Measurements from ENCODE around the gene UACA. TPM values are rescaled to one million over a fixed set of nuclear protein-coding genes. Genes with fewer than 3 reads are reported as not detected.

Gene UACA
- total RNA-seq, 1 donor from 2014 or later = 125 TPM

DNA sequence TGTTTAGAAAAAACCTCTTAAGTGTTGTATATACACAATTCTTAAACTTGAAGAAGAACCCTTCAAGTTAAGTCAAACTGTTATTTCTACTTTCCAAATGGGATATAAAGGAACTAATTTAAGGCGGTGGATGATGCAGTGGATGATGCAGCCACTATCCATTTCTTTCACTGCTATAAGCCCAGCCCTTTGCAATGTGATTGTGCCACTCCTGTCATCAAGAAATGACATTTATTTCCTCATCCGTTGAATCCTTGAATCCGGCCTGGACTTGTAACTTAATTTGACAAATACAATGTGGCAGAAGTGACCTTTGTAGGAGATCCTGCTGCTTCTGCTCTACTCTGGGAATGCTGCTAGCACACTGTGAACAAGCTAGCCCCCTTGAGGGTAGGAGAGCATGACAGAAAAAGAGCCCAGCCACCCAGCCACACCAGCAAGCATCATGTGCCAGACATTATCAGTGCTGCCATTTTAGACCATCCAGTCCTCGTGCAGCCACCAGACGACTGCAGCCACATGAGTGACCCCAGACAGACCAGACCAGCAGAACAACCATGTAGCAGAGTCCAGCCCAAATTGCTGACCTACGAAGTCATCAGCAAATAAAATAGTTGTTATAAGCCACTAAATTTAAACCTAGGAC lies 47.4 kb downstream of the UACA start:
- peak in 1 of 2 donors; percentile 17 for DNase-seq (ENCODE audit: low read depth in 2 of 2)

DNA sequence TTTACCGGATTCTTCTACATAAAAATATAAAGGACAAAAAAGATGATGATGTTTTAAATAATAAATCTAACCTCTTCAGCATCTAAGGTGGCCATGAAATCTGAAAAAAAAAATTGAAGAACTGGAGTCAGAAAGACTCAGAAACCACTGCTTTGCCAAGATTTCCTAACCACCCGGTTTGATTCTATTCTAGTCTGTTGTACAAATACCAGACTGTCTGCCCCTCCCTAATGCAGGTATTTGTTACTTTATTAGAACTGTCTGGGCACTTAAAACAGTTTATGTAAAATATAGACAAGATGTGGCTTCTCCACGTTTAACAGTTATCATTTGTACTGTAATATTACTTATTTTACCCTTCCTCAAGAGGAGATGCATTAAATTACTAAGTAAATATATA lies 48.8 kb downstream of the UACA start:
- DNase-seq (ENCODE audit: low read depth in 2 of 2) = peak in 1 of 2 donors; percentile 28

DNA sequence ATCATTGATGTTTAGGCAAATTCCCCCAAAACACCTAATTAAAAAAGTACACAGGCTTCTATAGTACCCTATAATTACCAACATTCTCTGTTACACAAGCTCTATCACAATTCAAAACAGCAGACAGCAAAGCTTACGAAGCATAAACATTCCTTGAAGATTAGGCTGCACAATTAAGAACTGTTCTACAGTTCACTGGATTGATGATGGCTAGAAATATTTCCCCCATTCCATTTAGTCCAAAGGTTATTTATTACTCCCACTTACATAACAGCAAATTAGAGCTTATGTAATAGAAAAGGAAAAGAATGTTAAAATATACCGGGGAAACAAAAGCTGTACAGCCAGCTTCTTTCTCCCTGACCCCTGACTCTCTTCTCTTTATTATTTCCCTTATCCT lies 49.3 kb downstream of the UACA start:
- DNase-seq (ENCODE audit: low read depth in 2 of 2) = peak in 1 of 2 donors; percentile 13

DNA sequence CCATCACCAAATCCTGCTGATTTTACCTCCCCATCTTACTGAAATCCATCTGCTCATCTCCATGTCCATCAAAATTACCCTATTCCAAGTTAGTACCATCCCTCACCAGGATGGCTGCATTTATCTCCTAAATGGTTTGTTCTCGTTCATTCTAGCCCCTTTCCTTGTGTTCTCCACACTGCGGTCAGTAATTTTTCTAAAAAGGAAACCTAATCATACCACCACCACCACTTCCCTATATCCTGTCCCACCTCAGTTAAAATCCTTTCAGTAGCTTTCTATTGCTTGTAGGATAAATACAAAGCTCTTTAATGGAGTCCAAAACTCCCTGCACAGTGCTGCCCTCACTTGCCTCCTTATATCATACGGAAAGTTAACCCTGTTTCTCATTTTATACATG lies 51.1 kb downstream of the UACA start:
- no peak for DNase-seq (ENCODE audit: low read depth in 2 of 2)

DNA sequence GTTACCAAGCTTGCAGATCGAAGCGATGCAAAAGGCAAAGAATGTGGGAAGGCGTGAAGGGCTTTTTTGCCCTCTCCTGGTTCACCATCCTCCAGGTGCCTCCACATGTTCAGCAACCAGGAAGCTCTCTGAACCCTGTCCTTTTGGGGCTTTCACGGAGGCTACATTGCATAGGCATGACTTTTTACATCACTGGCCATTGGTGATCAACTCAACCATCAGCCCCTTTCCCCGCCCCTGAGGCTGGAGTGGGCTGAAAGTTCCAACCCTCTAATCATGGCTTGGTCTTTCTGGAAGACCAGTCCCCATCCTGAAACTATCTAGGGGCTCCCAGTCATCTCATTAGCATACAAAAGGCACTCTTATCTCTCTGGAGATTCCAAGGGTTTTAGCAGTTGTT lies 52.6 kb downstream of the UACA start:
- no peak for DNase-seq (ENCODE audit: low read depth in 2 of 2)

DNA sequence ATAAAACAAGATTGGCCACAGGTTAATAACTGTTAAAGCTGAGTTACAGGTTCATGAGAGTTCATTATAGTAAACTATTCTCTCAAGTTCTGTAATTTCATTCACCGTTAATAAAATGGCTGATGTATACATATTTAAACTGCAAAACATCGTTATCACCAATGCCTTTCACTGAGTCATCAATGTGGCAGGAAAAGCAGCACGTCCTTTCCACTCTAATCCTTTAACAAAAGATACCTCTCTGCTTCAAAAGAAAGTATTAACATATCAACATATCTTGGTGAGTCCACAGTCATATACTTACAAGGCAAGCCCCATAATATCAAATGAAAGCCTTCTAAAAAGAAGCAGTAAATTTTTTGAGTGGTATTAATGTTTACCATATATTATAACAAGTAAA lies 54.5 kb downstream of the UACA start:
- peak in 1 of 2 donors; percentile 79 for DNase-seq (ENCODE audit: low read depth in 2 of 2)

DNA sequence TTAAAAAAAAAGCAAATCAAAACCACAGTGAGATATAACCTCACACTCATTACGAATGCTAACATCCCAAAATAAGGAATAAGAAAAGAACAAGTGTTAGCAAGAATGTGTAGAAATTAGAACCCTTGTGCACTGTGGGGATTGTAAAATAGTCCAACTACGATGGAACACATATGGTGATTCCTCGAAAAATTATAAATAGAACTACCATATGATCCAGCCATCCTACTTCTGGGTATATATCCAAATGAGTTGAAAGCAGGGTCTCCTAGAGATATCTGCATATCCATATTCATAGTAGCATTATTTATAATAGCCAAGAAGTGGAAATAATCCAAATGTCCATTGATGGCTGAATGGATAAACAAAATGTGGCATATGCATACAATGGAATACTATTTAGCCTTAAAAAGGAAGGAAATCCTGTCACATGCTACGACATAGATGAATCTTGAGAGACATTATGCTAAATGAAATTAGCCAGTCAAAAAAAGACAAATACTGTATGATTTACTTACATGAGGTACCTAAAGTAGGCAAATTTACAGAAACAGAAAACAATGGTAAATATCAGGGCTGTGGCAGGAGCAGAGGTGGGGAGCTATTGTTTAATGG lies 55.6 kb downstream of the UACA start:
- no peak for DNase-seq (ENCODE audit: low read depth in 2 of 2)

DNA sequence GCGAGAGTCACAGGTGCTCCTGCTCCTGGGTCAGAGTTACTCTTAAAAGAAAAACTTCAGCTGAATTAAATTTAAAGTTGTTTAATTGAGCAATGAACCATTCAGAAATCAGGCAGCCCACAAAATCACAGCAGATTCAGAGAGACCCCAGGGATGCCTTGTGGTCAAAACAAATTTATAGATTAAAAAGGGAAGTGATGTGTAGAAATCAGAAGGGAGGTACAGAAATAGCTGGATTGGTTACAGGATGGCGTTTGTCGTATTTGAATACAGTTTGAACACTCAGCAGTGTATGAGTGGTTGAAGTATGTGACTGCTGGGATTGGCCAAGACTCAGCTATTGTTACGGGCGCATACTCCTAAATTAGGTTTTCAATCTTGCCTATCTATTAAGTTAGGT lies 58.6 kb downstream of the UACA start:
- no peak for DNase-seq (ENCODE audit: low read depth in 2 of 2)

DNA sequence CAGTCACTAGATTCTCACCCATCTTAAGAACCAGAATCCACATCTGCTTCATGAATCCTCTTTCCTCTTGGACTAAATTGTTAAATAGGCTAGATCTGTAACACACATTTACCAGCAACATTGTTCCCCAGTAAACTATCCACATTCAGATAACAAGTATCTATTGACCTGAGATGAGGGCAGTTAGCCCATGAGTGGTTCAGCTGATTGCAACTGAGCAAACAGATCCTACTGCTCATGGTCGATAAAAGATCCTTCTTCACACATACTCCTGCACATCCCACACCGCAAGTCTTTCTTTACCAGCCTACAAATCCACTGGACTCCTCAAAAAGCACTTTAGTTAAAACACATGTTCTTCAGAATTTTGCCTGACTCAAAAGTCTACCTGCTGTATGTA lies 59.2 kb downstream of the UACA start:
- DNase-seq (ENCODE audit: low read depth in 2 of 2) = no peak

DNA sequence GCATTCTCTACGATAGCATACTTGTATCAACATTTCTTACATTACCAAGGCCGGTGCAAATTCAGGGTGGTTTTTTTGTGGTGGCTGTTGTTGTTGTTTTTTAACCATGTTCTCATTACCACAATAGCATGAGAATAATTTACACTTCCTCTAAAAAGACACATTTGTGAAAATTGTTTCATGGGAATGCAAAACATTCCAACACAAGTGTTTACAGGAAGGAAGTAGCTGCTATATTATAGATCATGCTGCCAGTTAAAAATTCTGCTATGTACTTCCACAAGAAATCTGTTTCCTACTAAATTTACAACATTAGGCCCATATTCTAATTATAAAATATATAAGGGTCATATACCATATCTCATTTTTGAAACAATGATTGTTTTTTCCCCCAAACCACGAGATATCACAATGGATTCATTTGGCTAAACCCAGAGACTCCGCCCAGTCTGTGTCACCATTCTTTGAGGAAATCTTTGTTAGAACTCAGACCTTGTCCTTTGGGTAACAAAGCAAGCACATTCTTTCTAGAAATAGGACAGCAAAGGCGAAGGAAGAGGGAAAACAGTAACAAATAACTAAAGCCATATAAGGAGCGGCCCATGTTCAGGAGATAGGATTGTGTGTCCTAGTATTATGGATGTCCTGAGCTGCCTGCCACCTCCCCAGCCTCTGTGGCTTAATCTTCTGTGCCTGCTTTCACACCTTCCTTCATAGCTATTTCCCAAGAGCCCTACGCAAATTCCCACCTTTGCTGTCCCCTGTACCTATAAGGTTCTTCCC lies 60.1 kb downstream of the UACA start:
- DNase-seq (ENCODE audit: low read depth in 2 of 2) = peak in 1 of 2 donors; percentile 72

DNA sequence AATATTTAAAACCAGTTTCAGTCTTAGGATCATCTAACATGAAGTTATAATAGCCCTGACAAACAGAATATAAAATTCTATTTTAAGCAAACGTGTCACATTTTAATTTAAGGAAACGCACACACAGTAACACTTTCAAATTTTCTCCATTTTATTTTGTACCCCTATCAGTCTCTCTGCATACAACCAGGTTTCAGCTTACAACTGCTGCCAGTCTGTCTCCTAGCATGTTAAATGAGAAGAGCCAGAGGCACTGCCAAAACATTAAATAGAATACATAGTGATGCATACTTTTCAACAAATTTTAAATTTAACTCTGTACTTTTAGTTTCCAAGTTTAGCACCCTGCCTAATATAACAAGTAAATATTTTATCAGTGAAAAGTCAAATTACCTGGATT lies 60.8 kb downstream of the UACA start:
- DNase-seq (ENCODE audit: low read depth in 2 of 2) = peak in 1 of 2 donors; percentile 20

DNA sequence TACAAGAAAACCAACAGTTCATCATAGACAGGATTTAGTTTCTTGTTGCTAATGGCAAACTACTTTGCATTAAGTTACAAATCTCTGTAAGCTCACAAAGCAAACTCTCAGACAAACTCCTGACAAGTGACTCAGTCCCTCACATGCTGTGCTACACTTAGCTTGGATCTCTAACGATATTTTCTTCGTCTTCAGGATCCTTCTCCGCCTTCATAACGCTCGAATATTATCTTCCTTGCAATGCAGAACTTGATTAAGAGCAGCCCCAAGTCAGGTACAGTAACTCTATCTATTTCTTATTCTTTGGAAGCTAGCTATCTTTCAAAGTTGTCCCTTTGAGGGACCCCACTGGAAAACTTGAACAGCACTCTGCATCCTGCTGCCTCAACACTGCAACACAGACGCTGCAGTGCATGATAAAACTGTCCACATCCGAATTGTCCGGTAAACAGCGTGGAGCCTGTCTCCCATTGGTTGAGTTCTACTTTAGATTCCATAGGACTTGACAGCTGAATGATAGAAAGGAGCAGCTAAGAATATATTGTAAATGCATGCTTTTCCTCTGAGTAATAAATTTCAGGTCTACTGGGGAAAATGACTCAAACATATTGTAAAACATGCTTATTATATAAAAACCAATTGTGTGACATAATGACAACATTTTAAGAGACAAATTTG lies 61.3 kb downstream of the UACA start:
- DNase-seq (ENCODE audit: low read depth in 2 of 2) = peak; percentile 67 to 94

DNA sequence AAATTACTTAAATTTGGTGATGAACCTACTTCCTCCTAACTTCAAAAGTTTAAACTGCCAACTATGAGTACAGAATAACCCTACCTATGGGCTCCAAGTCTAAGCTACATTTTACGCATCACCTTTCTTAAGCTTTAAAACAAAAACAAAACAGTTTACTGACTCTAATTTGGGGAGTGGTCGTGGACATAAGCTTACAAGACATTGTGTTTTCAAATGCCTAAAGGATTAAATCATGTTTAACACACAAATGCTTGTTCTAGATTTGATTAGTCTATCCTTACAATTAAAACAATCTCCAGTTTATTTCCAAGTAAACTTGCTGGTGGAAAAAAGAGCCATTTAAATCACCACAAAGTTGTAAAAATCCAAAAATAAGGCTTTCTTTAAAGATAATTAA lies 62.2 kb downstream of the UACA start:
- DNase-seq (ENCODE audit: low read depth in 2 of 2) = peak in 1 of 2 donors; percentile 19

DNA sequence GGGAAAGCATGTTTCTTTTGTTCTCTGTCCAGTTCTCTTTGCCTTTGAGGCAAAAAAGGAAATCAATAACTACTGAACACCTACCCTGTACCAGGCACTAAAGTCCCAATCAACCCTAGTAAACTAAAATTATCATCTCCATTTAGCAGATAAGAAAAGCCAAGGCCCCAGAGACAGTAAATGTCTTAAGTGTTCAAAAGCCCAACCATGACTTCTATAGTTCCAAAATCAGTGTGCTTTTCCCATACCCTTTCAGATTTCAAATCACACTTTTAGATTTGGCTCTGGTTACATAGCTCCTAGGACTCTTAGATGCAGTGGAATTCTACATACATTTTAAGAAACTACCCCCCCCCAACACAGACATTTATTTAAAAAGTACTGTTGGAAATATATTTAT lies 63.5 kb downstream of the UACA start:
- DNase-seq (ENCODE audit: low read depth in 2 of 2) = peak in 1 of 2 donors; percentile 25

DNA sequence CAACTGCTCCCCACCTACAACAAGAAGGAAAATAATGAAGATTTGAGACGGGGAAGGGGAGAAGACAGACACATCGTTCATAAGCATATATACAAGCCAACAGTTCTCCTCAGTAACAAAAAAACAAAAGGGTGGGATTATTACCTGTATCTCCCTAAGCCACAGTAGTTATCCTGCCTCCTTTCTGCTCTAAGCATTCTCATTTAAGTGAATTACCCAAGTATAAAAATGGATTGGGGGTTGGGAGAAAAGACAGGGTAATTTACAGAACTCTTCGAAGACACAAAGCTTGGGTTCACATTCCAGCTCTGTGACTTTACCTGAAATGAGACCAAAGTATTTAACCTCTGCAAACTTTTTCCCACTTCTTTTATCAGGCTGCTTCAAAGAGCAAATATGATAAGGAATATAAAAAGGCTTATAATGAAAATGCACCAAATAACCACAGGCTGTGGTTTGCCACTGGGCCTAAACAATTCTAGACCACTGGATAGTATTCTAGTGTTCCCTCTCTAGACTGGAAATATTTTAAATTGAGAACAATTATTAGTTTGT lies 64.4 kb downstream of the UACA start:
- DNase-seq (ENCODE audit: low read depth in 2 of 2) = no peak

DNA sequence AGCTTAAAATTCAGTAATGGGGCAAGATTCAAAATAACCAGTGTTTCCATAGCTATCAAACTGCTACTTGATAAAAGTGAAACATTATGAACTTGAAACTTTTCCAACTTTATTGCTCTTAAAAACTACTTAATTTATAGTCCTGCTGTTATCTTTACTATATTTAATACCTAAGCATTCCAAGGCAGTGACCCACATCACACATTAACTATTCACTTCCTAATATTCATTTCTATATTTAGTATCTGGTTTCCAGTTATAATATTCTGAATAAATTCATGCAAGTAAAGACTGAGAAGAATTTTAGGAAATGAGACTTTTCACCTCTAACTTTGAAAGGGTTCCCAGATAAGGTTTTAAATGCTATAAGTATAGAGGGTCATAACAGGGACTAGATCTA lies 64.9 kb downstream of the UACA start:
- peak in 1 of 2 donors; percentile 59 for DNase-seq (ENCODE audit: low read depth in 2 of 2)

DNA sequence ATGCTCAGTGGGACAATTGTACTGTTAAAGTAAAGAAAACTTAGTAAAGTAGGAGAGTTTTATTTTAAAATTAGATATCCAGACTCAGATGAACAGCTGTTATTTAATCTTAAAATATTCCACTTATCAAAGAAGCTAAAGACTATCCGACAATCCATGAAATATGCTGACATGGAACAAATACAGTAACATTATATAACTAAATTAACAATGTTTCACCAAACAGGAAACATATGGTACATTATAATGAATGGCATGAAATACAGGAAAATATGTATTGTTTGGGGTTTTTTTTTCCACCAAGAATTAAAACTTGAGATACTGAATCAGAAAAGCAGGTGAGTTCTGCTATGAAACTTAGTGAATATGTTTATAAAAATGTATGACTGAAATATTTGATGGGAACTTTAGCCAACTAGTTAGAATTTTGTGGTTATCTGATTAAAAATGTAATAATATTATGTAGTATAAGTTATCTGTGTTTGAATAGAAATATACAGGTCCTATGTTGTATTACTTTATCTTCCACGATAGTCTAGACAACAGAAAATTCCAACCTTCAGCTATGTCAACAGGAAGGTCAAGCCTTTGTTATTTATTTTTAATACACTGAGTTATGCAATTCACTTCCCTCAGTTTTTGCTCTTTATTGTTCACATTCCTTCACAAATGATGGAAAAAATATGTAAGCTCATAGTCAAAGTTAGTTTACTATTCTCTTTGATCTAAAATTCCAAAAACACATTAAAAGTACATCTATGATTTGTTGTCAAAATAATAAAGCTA lies 72.7 kb downstream of the UACA start:
- DNase-seq (ENCODE audit: low read depth in 2 of 2) = peak; percentile 70 to 76

DNA sequence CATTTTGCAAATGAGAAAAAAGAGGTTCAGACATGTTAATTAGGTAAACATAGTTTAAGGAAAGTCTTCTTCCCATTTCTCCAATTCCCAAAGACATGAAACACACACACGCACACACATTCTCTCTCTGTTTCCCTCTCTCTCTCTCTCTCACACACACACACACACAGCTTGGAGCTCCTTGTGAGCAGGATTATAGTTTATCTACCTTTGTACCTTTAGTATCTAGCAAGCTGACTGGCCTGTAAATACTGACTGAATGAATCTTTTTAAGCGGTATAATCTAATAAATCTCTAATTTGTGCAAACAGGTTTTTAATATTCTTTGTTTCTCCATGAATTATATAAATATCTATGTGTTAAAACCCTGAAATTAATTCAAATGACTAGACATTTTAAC lies 73.3 kb downstream of the UACA start:
- no peak for DNase-seq (ENCODE audit: low read depth in 2 of 2)

DNA sequence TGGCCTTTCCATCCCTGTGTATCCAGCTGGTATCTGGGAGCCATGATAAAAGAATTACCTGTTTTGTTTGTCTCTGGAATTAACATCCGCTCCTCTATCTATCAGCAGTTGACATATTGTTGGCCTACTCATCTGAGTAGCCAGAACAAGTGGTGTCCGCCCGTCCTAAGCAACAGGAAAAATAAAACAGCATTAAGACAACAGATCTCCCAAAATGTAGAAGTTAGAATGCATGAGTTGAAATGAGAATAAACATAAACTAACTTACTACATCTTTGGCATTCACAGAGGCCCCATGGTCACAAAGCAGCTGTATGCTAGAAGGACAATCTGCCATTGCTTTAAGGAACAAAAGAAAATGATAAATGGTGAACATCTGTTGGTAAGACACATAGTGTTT lies 75.9 kb downstream of the UACA start:
- no peak for DNase-seq (ENCODE audit: low read depth in 2 of 2)

DNA sequence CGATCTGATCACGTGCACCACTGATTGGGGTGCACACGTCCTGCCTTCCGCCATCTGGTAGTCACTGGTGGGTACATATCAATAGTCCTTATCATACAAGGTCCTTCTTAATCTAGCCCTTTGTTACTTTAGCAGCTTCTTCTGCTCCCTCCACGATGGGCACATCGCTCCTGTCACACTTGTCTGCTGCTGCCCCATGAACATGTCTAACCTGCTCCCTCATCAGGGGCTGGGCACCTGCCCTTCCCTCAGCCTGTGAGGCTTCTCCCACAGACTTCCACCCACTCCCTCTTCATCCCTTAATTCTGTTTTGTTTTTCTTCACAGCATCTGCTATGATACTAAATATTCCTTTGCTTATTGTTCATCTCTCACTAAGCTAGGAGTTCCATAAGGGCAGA lies 82.5 kb downstream of the UACA start:
- no peak for DNase-seq (ENCODE audit: low read depth in 2 of 2)

DNA sequence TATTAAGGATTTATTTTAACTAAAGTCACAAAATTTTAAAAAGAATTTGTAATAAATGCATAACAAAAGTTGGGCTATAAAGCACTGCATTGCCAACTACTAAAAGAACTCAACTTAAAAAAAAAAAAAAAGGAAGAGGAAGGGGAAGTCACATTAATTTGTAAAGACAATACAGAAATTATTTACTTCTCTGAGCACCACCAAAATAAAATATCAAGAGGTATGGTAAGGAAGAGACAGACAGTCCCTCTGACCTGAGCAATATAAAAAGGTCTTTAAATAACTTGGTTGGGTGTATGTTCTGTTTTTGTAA lies 83.5 kb downstream of the UACA start:
- no peak for DNase-seq (ENCODE audit: low read depth in 2 of 2)

Measured in dermis microvascular lymphatic vessel endothelial cell (primary cell).